ENCODE results near the gene MAPKAP1.

Gene MAPKAP1

GRCh38 chr9:125485471-125486151 lies 221.4 kb downstream of the MAPKAP1 start:
- Histone ChIP-seq H3K4me3 (ENCODE audit: low read depth, low read length, poor library complexity, severe bottlenecking) (no peak overlapping the region), H2AFZ (ENCODE audit: low read length) (no peak overlapping the region), H3K9me3 (ENCODE audit: low read length) (no peaks in the 10 kb centered on the region), H3K27me3 (ENCODE audit: insufficient read depth, low read length) (no peaks in the 10 kb centered on the region), H3K9me2 (ENCODE audit: low read depth, low read length) (no peaks in the 10 kb centered on the region), H3K27ac (ENCODE audit: low read depth, low read length, poor library complexity, severe bottlenecking) (no peak overlapping the region), H3F3A (ENCODE audit: insufficient read depth, low read length) (no peaks in the 10 kb centered on the region), H3K4me1 (ENCODE audit: insufficient read depth, low read length, severe bottlenecking) (no peaks in the 10 kb centered on the region), H4K20me1 (ENCODE audit: insufficient read depth, low read length) (no peaks in the 10 kb centered on the region), H3K4me2 (ENCODE audit: low read length) (no peak overlapping the region), H3K9ac (ENCODE audit: low read length) (no peak overlapping the region), H3K79me2 (ENCODE audit: insufficient read depth, low read length) (no peaks in the 10 kb centered on the region), H3K36me3 (ENCODE audit: insufficient read depth, low read length) (peaks cover 7% of the 10 kb centered on the region; the same call in 1 of the 2 replicates)
- TF ChIP-seq EZH2 (IDR thresholded peaks at IDR 0.05; ENCODE audit: borderline replicate concordance, low read length): no peak
- TF ChIP-seq, protein P1, sequence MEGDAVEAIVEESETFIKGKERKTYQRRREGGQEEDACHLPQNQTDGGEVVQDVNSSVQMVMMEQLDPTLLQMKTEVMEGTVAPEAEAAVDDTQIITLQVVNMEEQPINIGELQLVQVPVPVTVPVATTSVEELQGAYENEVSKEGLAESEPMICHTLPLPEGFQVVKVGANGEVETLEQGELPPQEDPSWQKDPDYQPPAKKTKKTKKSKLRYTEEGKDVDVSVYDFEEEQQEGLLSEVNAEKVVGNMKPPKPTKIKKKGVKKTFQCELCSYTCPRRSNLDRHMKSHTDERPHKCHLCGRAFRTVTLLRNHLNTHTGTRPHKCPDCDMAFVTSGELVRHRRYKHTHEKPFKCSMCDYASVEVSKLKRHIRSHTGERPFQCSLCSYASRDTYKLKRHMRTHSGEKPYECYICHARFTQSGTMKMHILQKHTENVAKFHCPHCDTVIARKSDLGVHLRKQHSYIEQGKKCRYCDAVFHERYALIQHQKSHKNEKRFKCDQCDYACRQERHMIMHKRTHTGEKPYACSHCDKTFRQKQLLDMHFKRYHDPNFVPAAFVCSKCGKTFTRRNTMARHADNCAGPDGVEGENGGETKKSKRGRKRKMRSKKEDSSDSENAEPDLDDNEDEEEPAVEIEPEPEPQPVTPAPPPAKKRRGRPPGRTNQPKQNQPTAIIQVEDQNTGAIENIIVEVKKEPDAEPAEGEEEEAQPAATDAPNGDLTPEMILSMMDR (IDR thresholded peaks at IDR 0.05; ENCODE audit: low read length): no peak

DNA sequence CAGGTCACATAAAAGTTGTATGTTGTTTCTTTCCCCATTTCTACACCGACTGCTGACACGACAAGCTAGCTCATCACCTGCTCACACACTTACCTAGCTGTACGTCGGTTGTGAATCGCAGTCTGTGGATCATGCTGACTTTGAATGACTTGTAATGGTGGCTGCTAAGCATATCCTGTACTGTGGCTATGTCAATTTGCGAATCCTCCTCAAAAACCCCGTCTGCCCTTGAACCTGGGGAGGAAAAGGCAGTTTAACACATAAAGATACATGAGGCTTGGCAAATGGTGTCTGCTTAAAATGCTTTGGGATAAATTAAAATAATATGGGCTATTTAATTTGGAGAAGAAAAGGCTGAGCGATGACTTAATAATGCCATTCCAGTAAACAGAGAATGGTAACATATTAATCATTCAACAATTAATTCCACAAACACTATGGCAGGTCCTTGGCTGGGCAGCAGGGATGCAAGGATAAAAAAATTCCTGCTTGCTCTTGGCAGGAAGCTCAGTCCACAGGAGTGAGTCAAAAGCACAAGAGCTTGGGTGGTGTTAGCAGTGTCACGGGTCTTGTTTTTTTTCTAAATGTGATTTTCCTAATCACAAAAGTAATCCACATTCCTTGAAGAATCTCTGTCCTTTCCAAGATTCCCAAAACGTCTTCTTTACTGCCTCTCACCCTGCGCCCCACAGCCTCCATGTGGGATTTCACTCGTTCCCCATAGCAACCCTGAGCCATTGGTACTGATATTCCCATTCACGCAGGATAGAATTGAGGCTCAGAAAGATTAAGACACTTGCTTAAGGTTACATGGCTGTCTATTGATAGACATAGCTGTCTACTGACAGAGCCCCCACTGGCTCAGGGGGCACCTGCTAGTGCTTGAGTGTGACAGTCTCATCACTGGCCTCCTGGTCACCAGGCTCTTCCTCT lies 222.4 kb downstream of the MAPKAP1 start:
- TF ChIP-seq EZH2 (IDR thresholded peaks at IDR 0.05; ENCODE audit: borderline replicate concordance, low read length): no peak
- TF ChIP-seq, protein P1 (IDR thresholded peaks at IDR 0.05; ENCODE audit: low read length): no peak
- no peaks in the 10 kb centered on the region for H3K79me2 ChIP-seq (ENCODE audit: insufficient read depth, low read length)
- no peaks in the 10 kb centered on the region for H3F3A ChIP-seq (ENCODE audit: insufficient read depth, low read length)
- no peaks in the 10 kb centered on the region for H4K20me1 ChIP-seq (ENCODE audit: insufficient read depth, low read length)
- no peaks in the 10 kb centered on the region for H3K4me1 ChIP-seq (ENCODE audit: insufficient read depth, low read length, severe bottlenecking)
- H3K9me3 ChIP-seq (ENCODE audit: low read length): no peaks in the 10 kb centered on the region
- no peak overlapping the region for H3K9ac ChIP-seq (ENCODE audit: low read length)
- peaks cover 7% of the 10 kb centered on the region; the same call in 1 of the 2 replicates for H3K36me3 ChIP-seq (ENCODE audit: insufficient read depth, low read length)
- no peak overlapping the region for H3K27ac ChIP-seq (ENCODE audit: low read depth, low read length, poor library complexity, severe bottlenecking)
- H3K27me3 ChIP-seq (ENCODE audit: insufficient read depth, low read length): no peaks in the 10 kb centered on the region
- H3K9me2 ChIP-seq (ENCODE audit: low read depth, low read length): no peaks in the 10 kb centered on the region
- no peak overlapping the region for H3K4me3 ChIP-seq (ENCODE audit: low read depth, low read length, poor library complexity, severe bottlenecking)
- no peak overlapping the region for H3K4me2 ChIP-seq (ENCODE audit: low read length)
- H2AFZ ChIP-seq (ENCODE audit: low read length): no peak overlapping the region

DNA sequence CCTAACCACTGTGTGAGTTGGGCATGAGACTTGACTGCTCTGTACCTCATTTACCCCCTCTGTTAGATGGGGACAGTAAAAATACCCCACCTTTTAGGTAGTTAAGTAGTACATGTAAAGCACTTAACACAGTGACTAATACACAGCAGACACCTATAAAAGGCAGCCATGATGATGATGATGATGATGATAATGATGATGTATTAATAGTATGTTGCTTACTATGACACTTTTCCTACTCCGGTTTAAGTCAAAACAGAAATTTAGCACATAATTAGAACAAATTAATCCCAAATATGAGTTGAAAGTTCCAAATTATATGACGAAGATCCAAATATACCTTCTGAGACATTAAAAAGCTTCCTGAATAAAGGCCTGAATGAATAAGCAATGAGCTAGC lies 223.3 kb downstream of the MAPKAP1 start:
- H3K36me3 ChIP-seq (ENCODE audit: insufficient read depth, low read length): peaks cover 7% of the 10 kb centered on the region; the same call in 1 of the 2 replicates
- no peaks in the 10 kb centered on the region for H4K20me1 ChIP-seq (ENCODE audit: insufficient read depth, low read length)
- no peaks in the 10 kb centered on the region for H3K79me2 ChIP-seq (ENCODE audit: insufficient read depth, low read length)
- H3K27ac ChIP-seq (ENCODE audit: low read depth, low read length, poor library complexity, severe bottlenecking): no peak overlapping the region
- H3K27me3 ChIP-seq (ENCODE audit: insufficient read depth, low read length): no peaks in the 10 kb centered on the region
- no peak overlapping the region for H3K4me2 ChIP-seq (ENCODE audit: low read length)
- H3K4me1 ChIP-seq (ENCODE audit: insufficient read depth, low read length, severe bottlenecking): no peaks in the 10 kb centered on the region
- TF ChIP-seq, protein P1 (IDR thresholded peaks at IDR 0.05; ENCODE audit: low read length): no peak
- TF ChIP-seq EZH2 (IDR thresholded peaks at IDR 0.05; ENCODE audit: borderline replicate concordance, low read length): no peak
- no peak overlapping the region for H2AFZ ChIP-seq (ENCODE audit: low read length)
- H3K4me3 ChIP-seq (ENCODE audit: low read depth, low read length, poor library complexity, severe bottlenecking): no peak overlapping the region
- H3K9me3 ChIP-seq (ENCODE audit: low read length): no peaks in the 10 kb centered on the region
- H3K9ac ChIP-seq (ENCODE audit: low read length): no peak overlapping the region
- H3F3A ChIP-seq (ENCODE audit: insufficient read depth, low read length): no peaks in the 10 kb centered on the region
- H3K9me2 ChIP-seq (ENCODE audit: low read depth, low read length): no peaks in the 10 kb centered on the region
